AG04449 (cell line): ENCODE results near the gene FYB1.

Source experiments
- CTCF ChIA-PET: fragments of 350-600 bp; formaldehyde crosslinking; extraction: SDS; loops from one replicate; lab custom pipeline; 2021; ENCODE audit warnings: antibody characterized with exemption; lab: Yijun Ruan, JAX
- POLR2A ChIA-PET: fragments of 400-600, 350-600 bp; formaldehyde crosslinking; extraction: SDS; loops from one replicate; lab custom pipeline; 2020; ENCODE audit warnings: antibody characterized with exemption, inconsistent platforms; lab: Yijun Ruan, JAX
- DNase-seq: peaks from one replicate; pipeline ENCODE4 v3.0.0-alpha.2; 2010; ENCODE audit warnings: low read depth, low spot score
- H3K4me3 ChIP-seq: 2 replicates; pipeline ENCODE4 v1.5.1; 2011; ENCODE audit warnings: low read depth, mild to moderate bottlenecking, control low read depth, low read length
- TF ChIP-seq, protein P1 (sequence below): IDR thresholded peaks from one replicate; pipeline ENCODE4 v1.5.1; 2011; ENCODE audit warnings: mild to moderate bottlenecking, moderate library complexity, low read length, control low read depth, inconsistent platforms; ENCODE audit not compliant: insufficient read depth; ENCODE audit errors: missing control alignments

Gene FYB1

DNA sequence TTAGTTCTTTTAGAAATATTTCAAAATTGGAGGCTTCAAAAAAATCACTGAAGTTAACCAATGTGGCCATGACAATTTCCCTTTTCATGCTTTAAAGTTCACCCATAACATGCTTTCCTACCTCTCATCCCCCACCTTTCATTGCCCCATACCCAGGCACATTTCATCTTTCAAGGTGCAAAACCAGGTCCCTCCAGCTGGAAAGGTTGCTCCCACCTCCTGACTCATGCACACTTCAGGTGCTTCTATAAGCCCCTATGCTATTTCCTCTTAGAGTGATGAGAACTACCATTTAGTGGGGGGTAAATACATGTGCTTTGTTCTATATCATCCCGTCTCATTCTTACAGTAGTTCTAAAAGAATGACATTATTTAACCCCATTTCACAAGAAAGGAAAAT, 15.4 kb downstream of the FYB1 start:
- CTCF ChIA-PET, result interaction anchor here (2.5 to 4.6 kb wide), 2 partner anchors 13 to 14 kb away, joined by 28 to 45 read pairs; partner anchors contain the start of gene FYB1
- TF ChIP-seq, protein P1, sequence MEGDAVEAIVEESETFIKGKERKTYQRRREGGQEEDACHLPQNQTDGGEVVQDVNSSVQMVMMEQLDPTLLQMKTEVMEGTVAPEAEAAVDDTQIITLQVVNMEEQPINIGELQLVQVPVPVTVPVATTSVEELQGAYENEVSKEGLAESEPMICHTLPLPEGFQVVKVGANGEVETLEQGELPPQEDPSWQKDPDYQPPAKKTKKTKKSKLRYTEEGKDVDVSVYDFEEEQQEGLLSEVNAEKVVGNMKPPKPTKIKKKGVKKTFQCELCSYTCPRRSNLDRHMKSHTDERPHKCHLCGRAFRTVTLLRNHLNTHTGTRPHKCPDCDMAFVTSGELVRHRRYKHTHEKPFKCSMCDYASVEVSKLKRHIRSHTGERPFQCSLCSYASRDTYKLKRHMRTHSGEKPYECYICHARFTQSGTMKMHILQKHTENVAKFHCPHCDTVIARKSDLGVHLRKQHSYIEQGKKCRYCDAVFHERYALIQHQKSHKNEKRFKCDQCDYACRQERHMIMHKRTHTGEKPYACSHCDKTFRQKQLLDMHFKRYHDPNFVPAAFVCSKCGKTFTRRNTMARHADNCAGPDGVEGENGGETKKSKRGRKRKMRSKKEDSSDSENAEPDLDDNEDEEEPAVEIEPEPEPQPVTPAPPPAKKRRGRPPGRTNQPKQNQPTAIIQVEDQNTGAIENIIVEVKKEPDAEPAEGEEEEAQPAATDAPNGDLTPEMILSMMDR, result no peak
- DNase-seq, result no peak
- no peak overlapping the region for H3K4me3 ChIP-seq
- POLR2A ChIA-PET, result no interaction called here

GRCh38 chr5:39203275-39203922, 16.0 kb downstream of the FYB1 start:
- POLR2A ChIA-PET, result no interaction called here
- TF ChIP-seq, protein P1, result no peak
- CTCF ChIA-PET, result interaction anchor here (4.6 kb wide), 1 partner anchor 13 kb away, joined by 45 read pairs; no protein-coding TSS in a partner anchor
- no peak for DNase-seq
- H3K4me3 ChIP-seq, result no peak overlapping the region

DNA sequence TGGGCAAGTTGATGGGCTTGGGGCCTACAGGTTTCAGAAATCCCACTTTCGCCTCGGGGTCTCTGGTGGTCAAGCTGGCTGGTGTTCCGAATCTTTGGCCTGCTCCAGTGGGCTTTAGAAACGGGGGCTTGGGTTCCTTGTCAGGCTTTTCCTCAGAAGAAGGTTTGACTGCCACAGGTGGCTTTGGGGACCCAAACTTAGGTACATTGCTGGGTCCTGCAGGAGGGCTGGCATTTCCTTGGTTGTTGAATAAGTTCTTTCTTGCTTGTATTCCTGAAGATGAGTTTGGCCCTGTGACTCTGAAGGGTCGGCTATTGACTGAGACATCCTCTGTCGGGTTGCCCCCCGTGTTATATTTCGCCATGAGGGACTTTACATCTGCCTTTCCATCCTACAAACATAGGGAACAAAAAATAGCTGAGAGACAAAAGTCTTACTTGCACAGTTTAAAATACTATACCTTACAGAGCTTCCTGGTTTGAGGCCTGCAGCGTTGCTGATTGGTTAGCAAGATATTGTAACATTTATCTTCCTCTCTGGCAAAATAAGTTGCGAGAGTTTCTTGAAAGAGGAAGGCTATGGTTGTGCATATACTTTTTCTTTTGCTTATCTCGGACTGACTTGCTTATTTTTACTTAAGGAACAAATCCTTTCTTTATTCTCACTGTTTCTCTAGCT, 16.6 kb downstream of the FYB1 start:
- no peak overlapping the region for H3K4me3 ChIP-seq
- ChIA-PET POLR2A (no interaction called here), CTCF (interaction anchor here (4.6 kb wide), 1 partner anchor 14 kb away, joined by 45 read pairs; no protein-coding TSS in a partner anchor)
- TF ChIP-seq, protein P1, result no peak
- no peak for DNase-seq

- TF ChIP-seq, protein P1, result no peak
- POLR2A ChIA-PET, result no interaction called here
- no peak for DNase-seq
- no peak overlapping the region for H3K4me3 ChIP-seq
- CTCF ChIA-PET, result interaction anchor here (0.6 to 4.6 kb wide), 7 partner anchors 8 to 159 kb away, joined by 3 to 45 read pairs (median 3); partner anchors contain the start of gene FYB1
Observed at GRCh38 chr5:39201781-39202596, 17.4 kb downstream of the FYB1 start.

DNA sequence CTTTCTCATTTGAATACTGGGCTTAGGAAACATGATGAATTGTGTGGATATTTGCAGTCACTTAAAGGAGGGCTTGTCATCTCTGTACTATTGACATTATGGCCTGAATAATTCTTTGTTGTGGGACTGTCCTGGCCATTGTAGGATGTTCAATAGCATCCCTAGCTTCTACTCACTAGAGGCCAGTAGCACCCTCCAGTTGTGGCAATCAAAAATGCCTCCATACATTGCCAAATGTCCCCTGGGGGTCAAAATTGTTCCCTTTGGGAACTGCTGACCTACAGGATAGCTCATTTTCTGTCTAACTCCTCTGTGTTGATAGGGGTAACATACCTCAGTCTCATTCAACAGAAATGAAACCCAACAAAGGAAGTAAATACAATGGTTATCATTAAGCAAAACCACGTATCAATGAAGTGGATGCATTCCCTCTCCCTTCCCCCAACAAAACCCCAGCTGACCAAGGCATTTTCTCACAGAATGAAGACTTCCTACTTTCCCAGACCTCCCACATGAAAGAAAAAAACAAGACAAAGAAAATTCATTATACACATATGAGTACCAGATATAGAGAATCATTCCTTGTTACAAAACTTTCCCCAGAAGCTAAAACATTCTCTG, 18.1 kb downstream of the FYB1 start:
- no peak for DNase-seq
- CTCF ChIA-PET, result interaction anchor here (0.6 to 4.6 kb wide), 7 partner anchors 9 to 159 kb away, joined by 3 to 45 read pairs (median 3); partner anchors contain the start of gene FYB1
- no peak overlapping the region for H3K4me3 ChIP-seq
- POLR2A ChIA-PET, result no interaction called here
- TF ChIP-seq, protein P1, result no peak
